Bronchial epithelial cell (primary cell): ENCODE measurements around the gene UNKL. TPM values are rescaled to one million over a fixed set of nuclear protein-coding genes. Genes with fewer than 3 reads are reported as not detected.

ENCODE experiments used
- DNase-seq: peaks from one replicate; pipeline ENCODE4 v3.0.0-alpha.2; 2010; ENCODE audit warnings: low read depth
- FAIRE-seq: peaks from 2 replicates; lab custom pipeline; 2011; peaks lifted over from hg19 to GRCh38; lab: Jason Lieb, UNC
- H3K27me3 ChIP-seq: 2 replicates; pipeline ENCODE4 v1.5.1; 2011; ENCODE audit warnings: low read length; ENCODE audit not compliant: control insufficient read depth, insufficient read depth
- H3K36me3 ChIP-seq: 2 replicates; pipeline ENCODE4 v1.5.1; 2011; ENCODE audit warnings: low read length; ENCODE audit not compliant: control insufficient read depth, insufficient read depth
- H3K4me3 ChIP-seq: 2 replicates; pipeline ENCODE4 v1.5.1; 2011; ENCODE audit warnings: mild to moderate bottlenecking, low read depth, low read length, control low read depth
- total RNA-seq: library from RNA; depleted of rRNA; stranded (reverse); fragments of >200 nt; gene quantifications from 2 replicates; pipeline ENCODE4 v1.2.1, GENCODE V29; 2014
- TF ChIP-seq, protein P1 (sequence below): IDR thresholded peaks from 2 replicates; pipeline ENCODE4 v1.5.1; 2011; ENCODE audit warnings: mild to moderate bottlenecking, moderate library complexity, low read length, control low read depth, inconsistent platforms; ENCODE audit not compliant: insufficient read depth, severe bottlenecking

Gene UNKL
- total RNA-seq, 1 donor from 2014 or later = 2.4 TPM

DNA sequence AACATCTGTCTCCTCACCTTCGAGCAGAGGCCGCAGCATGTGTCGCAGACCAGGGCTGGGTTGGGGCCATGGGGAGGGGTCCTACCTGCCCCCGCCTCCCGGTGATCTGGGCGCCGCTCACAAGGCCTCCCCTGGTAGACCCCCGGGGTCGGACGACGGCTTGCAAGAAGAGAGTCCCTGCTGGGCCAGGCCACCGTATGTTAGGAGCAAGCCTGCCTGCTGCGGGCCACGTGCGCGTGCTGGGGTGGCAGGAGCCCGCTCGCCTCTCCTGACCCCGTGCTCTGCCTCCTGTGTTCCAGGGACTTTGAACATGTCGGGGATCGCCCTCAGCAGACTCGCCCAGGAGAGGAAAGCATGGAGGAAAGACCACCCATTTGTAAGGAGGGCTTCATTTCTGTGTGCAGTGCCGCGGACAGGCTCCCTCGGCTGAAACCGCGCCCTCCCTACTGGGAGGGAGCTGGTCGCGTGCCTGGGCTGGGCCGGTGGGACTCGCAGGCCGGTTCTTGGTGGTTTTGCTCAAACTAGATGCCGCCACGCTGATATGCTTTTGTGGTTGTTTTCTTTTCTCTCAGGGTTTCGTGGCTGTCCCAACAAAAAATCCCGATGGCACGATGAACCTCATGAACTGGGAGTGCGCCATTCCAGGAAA lies 100.7 kb downstream of the UNKL start:
- DNase-seq (no peak), FAIRE-seq (no peak)
- Histone ChIP-seq H3K36me3 (peaks cover 37% of the 10 kb centered on the region), H3K27me3 (no peaks in the 10 kb centered on the region), H3K4me3 (no peak overlapping the region)
- TF ChIP-seq, protein P1, sequence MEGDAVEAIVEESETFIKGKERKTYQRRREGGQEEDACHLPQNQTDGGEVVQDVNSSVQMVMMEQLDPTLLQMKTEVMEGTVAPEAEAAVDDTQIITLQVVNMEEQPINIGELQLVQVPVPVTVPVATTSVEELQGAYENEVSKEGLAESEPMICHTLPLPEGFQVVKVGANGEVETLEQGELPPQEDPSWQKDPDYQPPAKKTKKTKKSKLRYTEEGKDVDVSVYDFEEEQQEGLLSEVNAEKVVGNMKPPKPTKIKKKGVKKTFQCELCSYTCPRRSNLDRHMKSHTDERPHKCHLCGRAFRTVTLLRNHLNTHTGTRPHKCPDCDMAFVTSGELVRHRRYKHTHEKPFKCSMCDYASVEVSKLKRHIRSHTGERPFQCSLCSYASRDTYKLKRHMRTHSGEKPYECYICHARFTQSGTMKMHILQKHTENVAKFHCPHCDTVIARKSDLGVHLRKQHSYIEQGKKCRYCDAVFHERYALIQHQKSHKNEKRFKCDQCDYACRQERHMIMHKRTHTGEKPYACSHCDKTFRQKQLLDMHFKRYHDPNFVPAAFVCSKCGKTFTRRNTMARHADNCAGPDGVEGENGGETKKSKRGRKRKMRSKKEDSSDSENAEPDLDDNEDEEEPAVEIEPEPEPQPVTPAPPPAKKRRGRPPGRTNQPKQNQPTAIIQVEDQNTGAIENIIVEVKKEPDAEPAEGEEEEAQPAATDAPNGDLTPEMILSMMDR = no peak

Other genes starting within 250 kb of the UNKL start
- gene TPSG1, start 189.4 kb downstream of the UNKL start, total RNA-seq = not detected in 2 replicates
- gene TPSB2, start 184.5 kb downstream of the UNKL start, total RNA-seq = not detected in 2 replicates
- gene TPSAB1, start 174.0 kb downstream of the UNKL start, total RNA-seq = not detected in 2 replicates
- not detected in 2 replicates for gene TPSD1, start 158.6 kb downstream of the UNKL start, total RNA-seq
- 34.9 and 49.8 TPM in 2 replicates for gene UBE2I, start 105.1 kb downstream of the UNKL start, total RNA-seq
- 0.26 and 0.51 TPM in 2 replicates for gene BAIAP3, start 81.1 kb downstream of the UNKL start, total RNA-seq
- gene TSR3, start 62.8 kb downstream of the UNKL start, total RNA-seq = 84.7 and 117 TPM in 2 replicates
- gene GNPTG, start 62.8 kb downstream of the UNKL start, total RNA-seq = 26.9 and 30.0 TPM in 2 replicates
- gene UQCC4, start 6.0 kb upstream of the UNKL start, total RNA-seq = 28.4 and 30.1 TPM in 2 replicates
- not detected in 2 replicates for gene PERCC1, start 16.4 kb upstream of the UNKL start, total RNA-seq
- gene CCDC154, start 29.9 kb upstream of the UNKL start, total RNA-seq = under 0.01 and 0.51 TPM in 2 replicates
- 36.6 and 46.7 TPM in 2 replicates for gene CLCN7, start 60.3 kb upstream of the UNKL start, total RNA-seq
- gene PTX4, start 74.2 kb upstream of the UNKL start, total RNA-seq = under 0.01 TPM in 1 of 2 replicates, not detected in the other
- 6.4 and 8.2 TPM in 2 replicates for gene TELO2, start 78.7 kb upstream of the UNKL start, total RNA-seq
- under 0.01 TPM in 1 of 2 replicates, not detected in the other for gene TMEM204, start 119.0 kb upstream of the UNKL start, total RNA-seq
- 10.8 and 12.4 TPM in 2 replicates for gene IFT140, start 197.4 kb upstream of the UNKL start, total RNA-seq
- 3.9 and 5.0 TPM in 2 replicates for gene CRAMP1, start 197.7 kb upstream of the UNKL start, total RNA-seq